EH (cell line): Measurements from ENCODE around the gene AGBL5.
"Not testable (repeated sequence)": the region's sequence is repeated elsewhere in the genome, so short reads cannot be mapped to it uniquely, and the experiment has no call there.

ENCODE experiments used
- DNase-seq: peaks from one replicate; pipeline ENCODE4 v3.0.0-alpha.2; 2015; ENCODE audit warnings: low read depth

The AGBL5 gene

GRCh38 chr2:27091746-27092695 lies 40.6 kb downstream of the AGBL5 start:
- DNase-seq = no peak

GRCh38 chr2:27092696-27093429 lies 41.4 kb downstream of the AGBL5 start:
- DNase-seq = peak; percentile 47

- no peak for DNase-seq
Observed at GRCh38 chr2:27093430-27094352, 42.2 kb downstream of the AGBL5 start.

- DNase-seq = no peak
Observed at GRCh38 chr2:27094353-27094984, 43.0 kb downstream of the AGBL5 start.

- no peak for DNase-seq
Observed at GRCh38 chr2:27095427-27095744, 43.9 kb downstream of the AGBL5 start.

GRCh38 chr2:27095745-27096651 lies 44.5 kb downstream of the AGBL5 start:
- DNase-seq = peak; percentile 69

GRCh38 chr2:27096748-27097297 lies 45.4 kb downstream of the AGBL5 start:
- no peak for DNase-seq

- DNase-seq = no peak
Observed at GRCh38 chr2:27097341-27097740, 45.9 kb downstream of the AGBL5 start.

- DNase-seq = no peak
Observed at GRCh38 chr2:27099334-27099955, 48.0 kb downstream of the AGBL5 start.

- no peak for DNase-seq
Observed at GRCh38 chr2:27100036-27100435, 48.6 kb downstream of the AGBL5 start.

GRCh38 chr2:27102329-27102728 lies 50.9 kb downstream of the AGBL5 start:
- no peak for DNase-seq

- DNase-seq = peak; percentile 21
Observed at GRCh38 chr2:27105981-27106380, 54.5 kb downstream of the AGBL5 start.

- DNase-seq = no peak
Observed at GRCh38 chr2:27108221-27108620, 56.8 kb downstream of the AGBL5 start.

- no peak for DNase-seq
Observed at GRCh38 chr2:27109083-27109482, 57.6 kb downstream of the AGBL5 start.

GRCh38 chr2:27110603-27111352 lies 59.3 kb downstream of the AGBL5 start:
- DNase-seq = not testable (repeated sequence)

GRCh38 chr2:27111392-27112078 lies 60.1 kb downstream of the AGBL5 start:
- DNase-seq = not testable (repeated sequence)

- DNase-seq = no peak
Observed at GRCh38 chr2:27115519-27115918, 64.1 kb downstream of the AGBL5 start.

- no peak for DNase-seq
Observed at GRCh38 chr2:27117995-27118524, 66.6 kb downstream of the AGBL5 start.
